A673 (cell line): Measurements from ENCODE around the gene INTS1. TPM values are rescaled to one million over a fixed set of nuclear protein-coding genes. Genes with fewer than 3 reads are reported as not detected.

Experiments used
- BruUV-seq: library from RNA; stranded (reverse); fragments of 400-500 nt; replicated peaks from 2 replicates; lab custom pipeline; 2021; lab: Mats Ljungman, UMichigan
- CTCF ChIA-PET: fragments of 300-600 bp; sonication (Branson Sonifier 250); formaldehyde crosslinking; loops from one replicate; lab custom pipeline; 2022; ENCODE audit warnings: antibody characterized with exemption; lab: Charles Lee
- POLR2A ChIA-PET: fragments of 300-600 bp; sonication (Branson Sonifier 250); formaldehyde crosslinking; loops from one replicate; lab custom pipeline; 2022; ENCODE audit warnings: antibody characterized with exemption; ENCODE audit not compliant: low non-redundant PET; lab: Charles Lee
- DNase-seq: peaks from one replicate; pipeline ENCODE4 v3.0.0-alpha.2; 2015; ENCODE audit warnings: low spot score
- H3K27ac ChIP-seq: fragments of 200-600 bp; sonication (generic); 2 replicates; pipeline ENCODE4 v1.5.1; 2016; ENCODE audit warnings: mixed run types, low read depth, mild to moderate bottlenecking, mixed read lengths, antibody characterized with exemption, low read length; ENCODE audit not compliant: poor library complexity, severe bottlenecking
- H3K27me3 ChIP-seq: fragments of 200-600 bp; sonication (generic); replicated peaks from 2 replicates; pipeline ENCODE4 v1.6.1; 2017; ENCODE audit warnings: mixed run types, low read depth, mild to moderate bottlenecking, mixed read lengths, antibody characterized with exemption, low read length; ENCODE audit not compliant: insufficient read depth, poor library complexity
- H3K36me3 ChIP-seq: fragments of 200-600 bp; sonication (generic); 2 replicates; pipeline ENCODE4 v1.6.1; 2016; ENCODE audit warnings: mixed run types, mild to moderate bottlenecking, mixed read lengths, antibody characterized with exemption, low read length; ENCODE audit not compliant: insufficient read depth, poor library complexity, severe bottlenecking
- H3K4me1 ChIP-seq: fragments of 200-600 bp; sonication (generic); 2 replicates; pipeline ENCODE4 v1.6.1; 2017; ENCODE audit warnings: mixed run types, mild to moderate bottlenecking, mixed read lengths, antibody characterized with exemption, low read length; ENCODE audit not compliant: insufficient read depth, poor library complexity, severe bottlenecking
- H3K4me3 ChIP-seq: fragments of 200-600 bp; sonication (generic); 2 replicates; pipeline ENCODE4 v1.5.1; 2016; ENCODE audit warnings: low read depth, mixed run types, mild to moderate bottlenecking, mixed read lengths, low read length; ENCODE audit not compliant: poor library complexity, severe bottlenecking
- H3K9me3 ChIP-seq: fragments of 200-600 bp; sonication (generic); 2 replicates; pipeline ENCODE4 v1.6.1; 2016; ENCODE audit warnings: mixed run types, low read depth, mild to moderate bottlenecking, mixed read lengths, antibody characterized with exemption, low read length; ENCODE audit not compliant: poor library complexity, severe bottlenecking
- CTCF ChIP-seq: fragments of 300-800, 200-600 bp; sonication (generic); conservative IDR thresholded peaks from 2 replicates; pipeline ENCODE4 v1.5.1; 2017; ENCODE audit warnings: low read depth, mild to moderate bottlenecking, antibody characterized with exemption, low read length, moderate library complexity, mixed read lengths
- EZH2 ChIP-seq: fragments of 200-600 bp; sonication (generic); IDR thresholded peaks from 2 replicates; pipeline ENCODE4 v1.6.1; 2017; ENCODE audit warnings: borderline replicate concordance, low read depth, mild to moderate bottlenecking, mixed read lengths, antibody characterized with exemption, low read length; ENCODE audit not compliant: poor library complexity, severe bottlenecking
- intact Hi-C: fragments of 100-400 bp; cut with micrococcal nuclease; formaldehyde crosslinking; loops from one replicate; pipeline ENCODE4 v1.10.0; 2022; ENCODE audit not compliant: unreplicated experiment
- total RNA-seq: library from RNA; stranded (reverse); gene quantifications from 2 replicates; pipeline ENCODE4 v1.2.3, GENCODE V29; 2021

Gene INTS1
- total RNA-seq, 1 experiment from 2014 or later = 129 TPM

- BruUV-seq = no TSS peak
- no peak overlapping the region for H3K27ac ChIP-seq
- no peaks in the 10 kb centered on the region for H3K9me3 ChIP-seq
- H3K4me3 ChIP-seq = no peak overlapping the region
- TF ChIP-seq CTCF = no peak
- no peak for TF ChIP-seq EZH2
- ChIA-PET POLR2A (no interaction called here), CTCF (no interaction called here)
- DNase-seq = no peak
- intact Hi-C loops = no loop called here
- no peaks in the 10 kb centered on the region for H3K4me1 ChIP-seq
- no peaks in the 10 kb centered on the region for H3K36me3 ChIP-seq
- H3K27me3 ChIP-seq = no peaks in the 10 kb centered on the region
Measured at GRCh38 chr7:1436608-1437007, 67.6 kb downstream of the INTS1 start.

DNA sequence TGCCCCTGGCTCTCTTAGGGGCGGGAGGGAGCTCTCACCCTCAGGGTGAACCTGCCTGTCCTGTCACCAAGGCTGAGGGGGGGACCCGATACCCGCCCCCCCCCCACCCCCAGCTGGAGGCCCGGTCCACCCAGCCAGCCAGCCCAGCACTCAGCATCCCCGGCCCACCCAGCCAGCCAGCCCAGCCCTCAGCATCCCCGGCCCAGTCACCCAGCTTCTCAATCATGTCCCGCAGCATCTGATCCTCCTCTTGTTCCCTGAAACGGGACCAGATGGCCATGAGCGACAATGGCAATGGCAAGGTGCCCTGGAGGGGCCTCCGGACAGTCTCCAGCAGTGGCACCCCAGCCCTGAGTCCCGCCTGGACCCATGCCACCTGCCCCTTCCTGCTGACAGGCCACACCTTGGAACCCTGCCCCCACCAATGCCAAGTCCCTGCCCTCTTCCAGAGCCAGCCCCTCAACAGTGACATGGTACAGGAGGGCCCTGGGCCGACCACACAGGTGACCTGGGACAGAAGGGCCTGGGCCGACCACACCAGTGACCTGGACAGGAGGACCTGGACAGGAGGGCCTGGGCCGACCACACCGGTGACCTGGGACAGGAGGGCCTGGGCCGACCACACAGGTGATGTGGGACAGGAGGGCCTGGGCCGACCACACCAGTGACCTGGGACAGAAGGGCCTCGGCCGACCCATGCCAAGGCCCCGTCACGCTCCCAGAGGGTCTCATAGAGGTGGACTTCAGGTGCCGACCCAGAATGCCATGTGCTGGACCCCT, 69.1 kb downstream of the INTS1 start:
- no peak for DNase-seq
- no peaks in the 10 kb centered on the region for H3K27me3 ChIP-seq
- H3K9me3 ChIP-seq = no peaks in the 10 kb centered on the region
- no TSS peak for BruUV-seq
- TF ChIP-seq CTCF (no peak), EZH2 (no peak)
- no peaks in the 10 kb centered on the region for H3K36me3 ChIP-seq
- intact Hi-C loops = loop anchor here (5.0 kb wide), 2 partner anchors 208 to 443 kb away; no protein-coding TSS in a partner anchor
- H3K27ac ChIP-seq = no peak overlapping the region
- H3K4me3 ChIP-seq = no peak overlapping the region
- ChIA-PET POLR2A (interaction anchor here (0.6 kb wide), 1 partner anchor 130 kb away, joined by 3 read pairs; no protein-coding TSS in a partner anchor), CTCF (no interaction called here)
- H3K4me1 ChIP-seq = no peaks in the 10 kb centered on the region

DNA sequence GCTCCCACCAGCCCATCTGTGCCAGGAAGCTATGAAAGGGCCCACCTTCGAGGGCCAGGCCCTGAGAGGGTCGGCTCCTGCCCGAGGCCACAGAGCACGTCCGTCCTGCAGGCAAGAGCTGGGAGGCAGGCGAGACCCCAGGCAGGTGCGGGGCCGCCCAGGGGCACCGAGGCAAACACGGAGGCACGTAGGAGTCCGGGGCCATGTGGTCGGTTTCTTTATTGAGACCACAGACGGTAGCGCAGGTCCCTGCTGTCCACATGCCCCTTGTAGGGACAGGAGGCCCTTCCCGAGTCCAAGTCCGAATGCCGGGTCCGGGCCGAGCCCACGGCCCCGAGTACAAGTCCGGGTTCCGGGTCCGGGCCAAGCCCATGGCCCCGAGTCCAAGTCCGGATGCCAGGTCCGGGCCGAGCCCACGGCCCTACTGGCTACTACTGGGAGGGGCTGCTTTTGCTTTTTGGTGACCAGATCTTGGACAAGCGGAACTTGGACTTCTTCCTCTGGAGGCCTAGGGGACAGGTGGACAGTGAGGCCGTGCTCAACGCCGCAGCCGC, 69.9 kb downstream of the INTS1 start:
- BruUV-seq = no TSS peak
- no peak overlapping the region for H3K27ac ChIP-seq
- peaks cover 6% of the 10 kb centered on the region for H3K4me1 ChIP-seq
- intact Hi-C loops = loop anchor here (5.0 kb wide), 2 partner anchors 207 to 442 kb away; no protein-coding TSS in a partner anchor
- H3K27me3 ChIP-seq = no peaks in the 10 kb centered on the region
- H3K36me3 ChIP-seq = no peaks in the 10 kb centered on the region
- H3K9me3 ChIP-seq = no peaks in the 10 kb centered on the region
- POLR2A ChIA-PET = no interaction called here
- no peak overlapping the region for H3K4me3 ChIP-seq
- CTCF ChIA-PET = no interaction called here
- no peak for TF ChIP-seq CTCF
- no peak for TF ChIP-seq EZH2
- DNase-seq = no peak
